ENCODE results near the gene FGF18. TPM values are rescaled to one million over a fixed set of nuclear protein-coding genes. Genes with fewer than 3 reads are reported as not detected.
"Not testable (repeated sequence)": the region's sequence is repeated elsewhere in the genome, so short reads cannot be mapped to it uniquely, and the experiment has no call there.

Gene FGF18
- total RNA-seq, 1 donor from 2014 or later, result 0.33 TPM

- peak overlapping the region; percentile 94 for H3K4me3 Mint-ChIP-seq
- peaks cover 3% of the 10 kb centered on the region for H3K9me3 Mint-ChIP-seq
- H3K27ac Mint-ChIP-seq, result peak overlapping the region; percentile 58
- peaks cover 7% of the 10 kb centered on the region for H3K27me3 Mint-ChIP-seq
- DNase-seq, result no peak
- H3K36me3 Mint-ChIP-seq (ENCODE audit: low read depth), result peaks cover 81% of the 10 kb centered on the region
- H3K4me1 Mint-ChIP-seq, result peaks cover 45% of the 10 kb centered on the region
- intact Hi-C loops (cut with micrococcal nuclease), result no loop called here
Observed at GRCh38 chr5:171390883-171391677, 28.4 kb upstream of the FGF18 start.

- H3K4me1 Mint-ChIP-seq, result peaks cover 50% of the 10 kb centered on the region
- peaks cover 3% of the 10 kb centered on the region for H3K9me3 Mint-ChIP-seq
- intact Hi-C loops (cut with micrococcal nuclease), result loop anchor here (2.0 kb wide), 1 partner anchor 17 kb away; no protein-coding TSS in a partner anchor
- H3K27me3 Mint-ChIP-seq, result peaks cover 7% of the 10 kb centered on the region
- DNase-seq, result no peak
- H3K27ac Mint-ChIP-seq, result no peak overlapping the region
- H3K4me3 Mint-ChIP-seq, result peak overlapping the region; percentile 64
- peaks cover 89% of the 10 kb centered on the region for H3K36me3 Mint-ChIP-seq (ENCODE audit: low read depth)
Observed at GRCh38 chr5:171391996-171392577, 27.4 kb upstream of the FGF18 start.

GRCh38 chr5:171392585-171393159 is 26.8 kb upstream of the FGF18 start:
- Mint-ChIP-seq H3K4me3 (peak overlapping the region; percentile 64), H3K27ac (peak overlapping the region; percentile 60), H3K4me1 (peaks cover 47% of the 10 kb centered on the region), H3K36me3 (ENCODE audit: low read depth) (peaks cover 90% of the 10 kb centered on the region), H3K9me3 (peaks cover 2% of the 10 kb centered on the region), H3K27me3 (peaks cover 3% of the 10 kb centered on the region)
- intact Hi-C loops (cut with micrococcal nuclease), result loop anchor here (2.0 kb wide), 1 partner anchor 16 kb away; no protein-coding TSS in a partner anchor
- DNase-seq, result no peak

- intact Hi-C loops (cut with micrococcal nuclease), result no loop called here
- DNase-seq, result no peak
- peaks cover 45% of the 10 kb centered on the region for H3K4me1 Mint-ChIP-seq
- no peaks in the 10 kb centered on the region for H3K9me3 Mint-ChIP-seq
- H3K4me3 Mint-ChIP-seq, result peak overlapping the region; percentile 29
- peaks cover 86% of the 10 kb centered on the region for H3K36me3 Mint-ChIP-seq (ENCODE audit: low read depth)
- H3K27me3 Mint-ChIP-seq, result no peaks in the 10 kb centered on the region
- H3K27ac Mint-ChIP-seq, result no peak overlapping the region
Observed at GRCh38 chr5:171395042-171395441, 24.4 kb upstream of the FGF18 start.

GRCh38 chr5:171396583-171396982 is 22.9 kb upstream of the FGF18 start:
- H3K4me3 Mint-ChIP-seq; H3K27ac Mint-ChIP-seq; H3K27me3 Mint-ChIP-seq; intact Hi-C loops (cut with micrococcal nuclease); DNase-seq; H3K9me3 Mint-ChIP-seq: not testable (repeated sequence)
- Mint-ChIP-seq H3K4me1 (peaks cover 32% of the 10 kb centered on the region), H3K36me3 (ENCODE audit: low read depth) (peaks cover 85% of the 10 kb centered on the region)

- Mint-ChIP-seq H3K4me1 (peaks cover 34% of the 10 kb centered on the region), H3K27ac (peak overlapping the region; percentile 37), H3K27me3 (no peaks in the 10 kb centered on the region), H3K9me3 (no peaks in the 10 kb centered on the region), H3K4me3 (no peak overlapping the region), H3K36me3 (ENCODE audit: low read depth) (peaks cover 82% of the 10 kb centered on the region)
- intact Hi-C loops (cut with micrococcal nuclease), result no loop called here
- no peak for DNase-seq
Observed at GRCh38 chr5:171397190-171397589, 22.3 kb upstream of the FGF18 start.

GRCh38 chr5:171397599-171397998 is 21.8 kb upstream of the FGF18 start:
- Mint-ChIP-seq H3K36me3 (ENCODE audit: low read depth) (peaks cover 79% of the 10 kb centered on the region), H3K4me1 (peaks cover 32% of the 10 kb centered on the region), H3K9me3 (no peaks in the 10 kb centered on the region), H3K4me3 (no peak overlapping the region), H3K27me3 (no peaks in the 10 kb centered on the region), H3K27ac (no peak overlapping the region)
- DNase-seq, result peak; percentile 41
- intact Hi-C loops (cut with micrococcal nuclease), result no loop called here

- H3K27me3 Mint-ChIP-seq, result not testable (repeated sequence)
Observed at GRCh38 chr5:171398660-171399059, 20.8 kb upstream of the FGF18 start.

GRCh38 chr5:171400169-171400568 is 19.3 kb upstream of the FGF18 start:
- peaks cover 26% of the 10 kb centered on the region for H3K4me1 Mint-ChIP-seq
- H3K27me3 Mint-ChIP-seq, result no peaks in the 10 kb centered on the region
- H3K9me3 Mint-ChIP-seq, result no peaks in the 10 kb centered on the region
- intact Hi-C loops (cut with micrococcal nuclease), result no loop called here
- DNase-seq, result no peak
- peaks cover 64% of the 10 kb centered on the region for H3K36me3 Mint-ChIP-seq (ENCODE audit: low read depth)
- peak overlapping the region; percentile 32 for H3K27ac Mint-ChIP-seq
- H3K4me3 Mint-ChIP-seq, result no peak overlapping the region

More at GRCh38 chr5:171398660-171399059, 20.8 kb upstream of the FGF18 start:
- H3K4me3 Mint-ChIP-seq; H3K27ac Mint-ChIP-seq; intact Hi-C loops (cut with micrococcal nuclease); H3K9me3 Mint-ChIP-seq: not testable (repeated sequence)
- DNase-seq, result peak; percentile 33
- H3K36me3 Mint-ChIP-seq (ENCODE audit: low read depth), result peaks cover 71% of the 10 kb centered on the region
- peaks cover 26% of the 10 kb centered on the region for H3K4me1 Mint-ChIP-seq

GRCh38 chr5:171401167-171401947 is 18.1 kb upstream of the FGF18 start:
- Mint-ChIP-seq H3K4me1 (peaks cover 32% of the 10 kb centered on the region), H3K4me3 (no peak overlapping the region), H3K27ac (no peak overlapping the region), H3K9me3 (no peaks in the 10 kb centered on the region), H3K36me3 (ENCODE audit: low read depth) (peaks cover 66% of the 10 kb centered on the region), H3K27me3 (no peaks in the 10 kb centered on the region)
- intact Hi-C loops (cut with micrococcal nuclease), result no loop called here
- DNase-seq, result no peak

GRCh38 chr5:171402751-171403150 is 16.7 kb upstream of the FGF18 start:
- intact Hi-C loops (cut with micrococcal nuclease); H3K9me3 Mint-ChIP-seq; H3K27ac Mint-ChIP-seq; H3K4me3 Mint-ChIP-seq; H3K27me3 Mint-ChIP-seq; DNase-seq: not testable (repeated sequence)
- peaks cover 66% of the 10 kb centered on the region for H3K36me3 Mint-ChIP-seq (ENCODE audit: low read depth)
- H3K4me1 Mint-ChIP-seq, result peaks cover 30% of the 10 kb centered on the region

- intact Hi-C loops (cut with micrococcal nuclease), result no loop called here
- Mint-ChIP-seq H3K4me1 (peaks cover 32% of the 10 kb centered on the region), H3K4me3 (no peak overlapping the region), H3K36me3 (ENCODE audit: low read depth) (peaks cover 67% of the 10 kb centered on the region), H3K27me3 (no peaks in the 10 kb centered on the region), H3K27ac (peak overlapping the region; percentile 32), H3K9me3 (no peaks in the 10 kb centered on the region)
- DNase-seq, result no peak
Observed at GRCh38 chr5:171405615-171406014, 13.8 kb upstream of the FGF18 start.

- no peak for DNase-seq
- H3K36me3 Mint-ChIP-seq (ENCODE audit: low read depth), result peaks cover 69% of the 10 kb centered on the region
- intact Hi-C loops (cut with micrococcal nuclease), result no loop called here
- H3K4me3 Mint-ChIP-seq, result no peak overlapping the region
- H3K4me1 Mint-ChIP-seq, result peaks cover 33% of the 10 kb centered on the region
- no peak overlapping the region for H3K27ac Mint-ChIP-seq
- no peaks in the 10 kb centered on the region for H3K9me3 Mint-ChIP-seq
- H3K27me3 Mint-ChIP-seq, result no peaks in the 10 kb centered on the region
Observed at GRCh38 chr5:171407234-171407633, 12.2 kb upstream of the FGF18 start.

Measured in activated CD4-positive, alpha-beta T cell treated with anti-CD3 and anti-CD28 coated beads, Interleukin-2, amount 10 ng/mL, durations not matched to agents 24 days and 14 days (primary cell).